HEK293 (cell line): ENCODE data around the gene PPM1N.

Experiments used
- EGR2 ChIP-seq: fragments of 450-650 bp; formaldehyde crosslinking; IDR thresholded peaks from 2 replicates; pipeline ENCODE4 v1.5.1; 2016; ENCODE audit warnings: low read depth, missing biosample characterization, missing genetic modification characterization
- KLF1 ChIP-seq: fragments of 450-650 bp; formaldehyde crosslinking; IDR thresholded peaks from 2 replicates; pipeline ENCODE4 v1.5.1; 2016; ENCODE audit warnings: missing biosample characterization, missing genetic modification characterization
- KLF16 ChIP-seq: fragments of 450-650 bp; formaldehyde crosslinking; IDR thresholded peaks from 2 replicates; pipeline ENCODE4 v1.5.1; 2017; ENCODE audit warnings: missing biosample characterization, missing genetic modification characterization
- MYNN ChIP-seq: fragments of 450-650 bp; formaldehyde crosslinking; IDR thresholded peaks from 2 replicates; pipeline ENCODE4 v1.5.1; 2016; ENCODE audit warnings: missing biosample characterization, missing genetic modification characterization, borderline replicate concordance
- ZBTB20 ChIP-seq: fragments of 450-650 bp; formaldehyde crosslinking; IDR thresholded peaks from 2 replicates; pipeline ENCODE4 v1.5.1; 2016; ENCODE audit warnings: missing biosample characterization, missing genetic modification characterization
- ZNF112 ChIP-seq: fragments of 450-650 bp; formaldehyde crosslinking; IDR thresholded peaks from 2 replicates; pipeline ENCODE4 v1.5.0; 2017; ENCODE audit warnings: missing biosample characterization, missing genetic modification characterization
- ZNF221 ChIP-seq: fragments of 450-650 bp; formaldehyde crosslinking; IDR thresholded peaks from 2 replicates; pipeline ENCODE4 v1.5.1; 2017; ENCODE audit warnings: missing biosample characterization, missing genetic modification characterization, borderline replicate concordance
- ZNF266 ChIP-seq: fragments of 450-650 bp; formaldehyde crosslinking; IDR thresholded peaks from 2 replicates; pipeline ENCODE4 v1.5.1; 2016; ENCODE audit warnings: missing biosample characterization, missing genetic modification characterization, low read depth
- ZNF274 ChIP-seq, 2 experiments: fragments of 200-500 bp in 1 of 2; fragments of 450-650 bp in 1 of 2; sonication (Bioruptor generic) in 1 of 2; formaldehyde crosslinking in 1 of 2; IDR thresholded peaks; 2 replicates each; pipeline versions ENCODE4 v1.5.1 to v1.6.1; 2014 to 2016; ENCODE audit warnings: borderline replicate concordance in 1 of 2, inconsistent platforms in 1 of 2, low read length in 1 of 2, missing biosample characterization in 1 of 2, missing genetic modification characterization in 1 of 2
- ZNF350 ChIP-seq: fragments of 450-650 bp; formaldehyde crosslinking; IDR thresholded peaks from 2 replicates; pipeline ENCODE4 v1.5.0; 2017; ENCODE audit warnings: missing biosample characterization, mild to moderate bottlenecking, missing genetic modification characterization
- ZNF488 ChIP-seq: fragments of 450-650 bp; formaldehyde crosslinking; IDR thresholded peaks from 2 replicates; pipeline ENCODE4 v1.5.1; 2016; ENCODE audit warnings: missing biosample characterization, missing genetic modification characterization
- ZNF518A ChIP-seq: fragments of 450-650 bp; formaldehyde crosslinking; conservative IDR thresholded peaks from 2 replicates; pipeline ENCODE4 v1.5.1; 2016; ENCODE audit warnings: low read depth, missing biosample characterization, missing genetic modification characterization
- ZNF521 ChIP-seq: fragments of 450-650 bp; formaldehyde crosslinking; IDR thresholded peaks from 2 replicates; pipeline ENCODE4 v1.5.1; 2017; ENCODE audit warnings: missing biosample characterization, mild to moderate bottlenecking, missing genetic modification characterization
- ZNF623 ChIP-seq: fragments of 450-650 bp; formaldehyde crosslinking; IDR thresholded peaks from 2 replicates; pipeline ENCODE4 v1.5.1; 2016; ENCODE audit warnings: missing biosample characterization, missing genetic modification characterization
- TF ChIP-seq, protein P1 (sequence below): fragments of 450-650 bp; IDR thresholded peaks from 2 replicates; pipeline ENCODE4 v1.5.1; 2018; ENCODE audit warnings: missing biosample characterization, mild to moderate bottlenecking, missing genetic modification characterization
- TF ChIP-seq, protein P2 (sequence below): fragments of 450-650 bp; formaldehyde crosslinking; IDR thresholded peaks from 2 replicates; pipeline ENCODE4 v1.5.1; 2016; ENCODE audit warnings: missing biosample characterization, missing genetic modification characterization
- TF ChIP-seq, protein P3 (sequence below): fragments of 450-650 bp; formaldehyde crosslinking; IDR thresholded peaks from 2 replicates; pipeline ENCODE4 v1.5.1; 2016; ENCODE audit warnings: missing biosample characterization, missing genetic modification characterization
- TF ChIP-seq, protein P4 (sequence below): fragments of 450-650 bp; IDR thresholded peaks from 2 replicates; pipeline ENCODE4 v1.5.1; 2018; ENCODE audit warnings: missing biosample characterization, missing genetic modification characterization
- TF ChIP-seq, protein P5 (sequence below): fragments of 450-650 bp; formaldehyde crosslinking; IDR thresholded peaks from 2 replicates; pipeline ENCODE4 v1.5.1; 2017; ENCODE audit warnings: missing biosample characterization, missing genetic modification characterization
- TF ChIP-seq, protein P6 (sequence below): fragments of 450-650 bp; formaldehyde crosslinking; IDR thresholded peaks from 2 replicates; pipeline ENCODE4 v1.5.1; 2017; ENCODE audit warnings: missing biosample characterization, missing genetic modification characterization

Gene PPM1N

DNA sequence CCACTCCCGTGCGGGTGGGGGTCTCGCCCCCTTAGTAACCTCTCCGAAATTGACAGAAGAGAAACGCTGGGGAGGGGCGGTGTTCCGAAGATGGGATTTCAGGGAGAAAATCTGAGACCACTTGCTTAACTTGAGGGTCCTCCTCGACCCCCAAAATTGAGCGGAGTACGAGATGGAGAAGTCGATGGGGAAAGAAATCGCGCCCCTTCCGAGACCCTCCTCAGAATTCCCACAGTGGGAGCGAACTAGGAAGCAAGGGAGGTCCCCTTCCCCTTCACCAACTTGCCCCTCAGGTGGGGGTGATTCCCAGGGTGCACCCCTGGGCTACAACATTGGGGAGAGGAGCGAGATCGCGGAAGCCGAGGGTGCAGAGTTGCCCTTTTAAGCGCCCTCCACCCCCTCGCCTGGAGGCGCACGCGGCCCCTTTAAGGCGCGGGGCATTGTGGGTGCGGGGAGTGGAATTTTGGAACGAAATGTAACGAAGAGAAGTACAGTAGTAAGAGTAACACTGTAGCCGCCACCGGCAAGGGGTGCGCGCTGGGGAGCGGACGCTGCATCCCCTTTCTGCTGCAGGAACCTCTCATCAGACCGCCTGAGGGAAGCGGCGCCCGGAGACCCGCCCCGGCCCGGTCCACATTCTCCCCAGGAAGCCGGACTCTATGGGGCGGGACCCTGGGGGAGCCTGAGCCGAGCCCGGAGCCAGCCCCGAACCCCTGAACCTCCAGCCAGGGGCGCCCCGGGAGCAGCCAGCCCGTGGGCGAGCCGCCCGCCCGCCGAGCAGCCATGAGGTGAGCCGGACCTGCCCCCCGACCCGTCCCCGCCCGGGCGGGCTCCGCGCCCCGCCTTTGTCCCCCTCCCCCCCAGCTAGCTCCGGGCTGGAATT is 9.0 kb downstream of the PPM1N start, which contains the start of gene VASP (continued):
- no peak for TF ChIP-seq MYNN
- TF ChIP-seq, protein P1, sequence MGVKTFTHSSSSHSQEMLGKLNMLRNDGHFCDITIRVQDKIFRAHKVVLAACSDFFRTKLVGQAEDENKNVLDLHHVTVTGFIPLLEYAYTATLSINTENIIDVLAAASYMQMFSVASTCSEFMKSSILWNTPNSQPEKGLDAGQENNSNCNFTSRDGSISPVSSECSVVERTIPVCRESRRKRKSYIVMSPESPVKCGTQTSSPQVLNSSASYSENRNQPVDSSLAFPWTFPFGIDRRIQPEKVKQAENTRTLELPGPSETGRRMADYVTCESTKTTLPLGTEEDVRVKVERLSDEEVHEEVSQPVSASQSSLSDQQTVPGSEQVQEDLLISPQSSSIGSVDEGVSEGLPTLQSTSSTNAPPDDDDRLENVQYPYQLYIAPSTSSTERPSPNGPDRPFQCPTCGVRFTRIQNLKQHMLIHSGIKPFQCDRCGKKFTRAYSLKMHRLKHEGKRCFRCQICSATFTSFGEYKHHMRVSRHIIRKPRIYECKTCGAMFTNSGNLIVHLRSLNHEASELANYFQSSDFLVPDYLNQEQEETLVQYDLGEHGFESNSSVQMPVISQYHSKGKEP (tag by site-specific recombination), result 0 out of 2 replicates have a peak, but pooled peaks have one; percentile 29
- no peak for TF ChIP-seq ZNF623 (tag by site-specific recombination)
- TF ChIP-seq ZNF274 (IDR thresholded peaks at IDR 0.05; ENCODE audit: low read length), result no peak
- no peak for TF ChIP-seq ZNF274 (tag by site-specific recombination; IDR thresholded peaks at IDR 0.05; ENCODE audit: borderline replicate concordance)
- no peak for TF ChIP-seq ZNF266
- no peak for TF ChIP-seq ZNF350
- TF ChIP-seq, protein P2, sequence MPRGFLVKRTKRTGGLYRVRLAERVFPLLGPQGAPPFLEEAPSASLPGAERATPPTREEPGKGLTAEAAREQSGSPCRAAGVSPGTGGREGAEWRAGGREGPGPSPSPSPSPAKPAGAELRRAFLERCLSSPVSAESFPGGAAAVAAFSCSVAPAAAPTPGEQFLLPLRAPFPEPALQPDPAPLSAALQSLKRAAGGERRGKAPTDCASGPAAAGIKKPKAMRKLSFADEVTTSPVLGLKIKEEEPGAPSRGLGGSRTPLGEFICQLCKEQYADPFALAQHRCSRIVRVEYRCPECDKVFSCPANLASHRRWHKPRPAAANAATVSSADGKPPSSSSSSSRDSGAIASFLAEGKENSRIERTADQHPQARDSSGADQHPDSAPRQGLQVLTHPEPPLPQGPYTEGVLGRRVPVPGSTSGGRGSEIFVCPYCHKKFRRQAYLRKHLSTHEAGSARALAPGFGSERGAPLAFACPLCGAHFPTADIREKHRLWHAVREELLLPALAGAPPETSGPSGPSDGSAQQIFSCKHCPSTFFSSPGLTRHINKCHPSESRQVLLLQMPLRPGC (tag by site-specific recombination), result no peak
- no peak for TF ChIP-seq ZNF521
- TF ChIP-seq KLF16 (tag by site-specific recombination), result peak; percentile 80
- TF ChIP-seq, protein P3, sequence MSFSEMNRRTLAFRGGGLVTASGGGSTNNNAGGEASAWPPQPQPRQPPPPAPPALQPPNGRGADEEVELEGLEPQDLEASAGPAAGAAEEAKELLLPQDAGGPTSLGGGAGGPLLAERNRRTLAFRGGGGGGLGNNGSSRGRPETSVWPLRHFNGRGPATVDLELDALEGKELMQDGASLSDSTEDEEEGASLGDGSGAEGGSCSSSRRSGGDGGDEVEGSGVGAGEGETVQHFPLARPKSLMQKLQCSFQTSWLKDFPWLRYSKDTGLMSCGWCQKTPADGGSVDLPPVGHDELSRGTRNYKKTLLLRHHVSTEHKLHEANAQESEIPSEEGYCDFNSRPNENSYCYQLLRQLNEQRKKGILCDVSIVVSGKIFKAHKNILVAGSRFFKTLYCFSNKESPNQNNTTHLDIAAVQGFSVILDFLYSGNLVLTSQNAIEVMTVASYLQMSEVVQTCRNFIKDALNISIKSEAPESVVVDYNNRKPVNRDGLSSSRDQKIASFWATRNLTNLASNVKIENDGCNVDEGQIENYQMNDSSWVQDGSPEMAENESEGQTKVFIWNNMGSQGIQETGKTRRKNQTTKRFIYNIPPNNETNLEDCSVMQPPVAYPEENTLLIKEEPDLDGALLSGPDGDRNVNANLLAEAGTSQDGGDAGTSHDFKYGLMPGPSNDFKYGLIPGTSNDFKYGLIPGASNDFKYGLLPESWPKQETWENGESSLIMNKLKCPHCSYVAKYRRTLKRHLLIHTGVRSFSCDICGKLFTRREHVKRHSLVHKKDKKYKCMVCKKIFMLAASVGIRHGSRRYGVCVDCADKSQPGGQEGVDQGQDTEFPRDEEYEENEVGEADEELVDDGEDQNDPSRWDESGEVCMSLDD (tag by site-specific recombination), result peak; percentile 96
- no peak for TF ChIP-seq ZNF488
- peak; percentile 61; the same call in 1 of the 2 replicates for TF ChIP-seq ZBTB20 (tag by site-specific recombination)
- TF ChIP-seq, protein P4, sequence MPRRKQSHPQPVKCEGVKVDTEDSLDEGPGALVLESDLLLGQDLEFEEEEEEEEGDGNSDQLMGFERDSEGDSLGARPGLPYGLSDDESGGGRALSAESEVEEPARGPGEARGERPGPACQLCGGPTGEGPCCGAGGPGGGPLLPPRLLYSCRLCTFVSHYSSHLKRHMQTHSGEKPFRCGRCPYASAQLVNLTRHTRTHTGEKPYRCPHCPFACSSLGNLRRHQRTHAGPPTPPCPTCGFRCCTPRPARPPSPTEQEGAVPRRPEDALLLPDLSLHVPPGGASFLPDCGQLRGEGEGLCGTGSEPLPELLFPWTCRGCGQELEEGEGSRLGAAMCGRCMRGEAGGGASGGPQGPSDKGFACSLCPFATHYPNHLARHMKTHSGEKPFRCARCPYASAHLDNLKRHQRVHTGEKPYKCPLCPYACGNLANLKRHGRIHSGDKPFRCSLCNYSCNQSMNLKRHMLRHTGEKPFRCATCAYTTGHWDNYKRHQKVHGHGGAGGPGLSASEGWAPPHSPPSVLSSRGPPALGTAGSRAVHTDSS (tag by site-specific recombination), result no peak
- TF ChIP-seq ZNF112, result no peak
- no peak for TF ChIP-seq ZNF518A
- TF ChIP-seq, protein P5, sequence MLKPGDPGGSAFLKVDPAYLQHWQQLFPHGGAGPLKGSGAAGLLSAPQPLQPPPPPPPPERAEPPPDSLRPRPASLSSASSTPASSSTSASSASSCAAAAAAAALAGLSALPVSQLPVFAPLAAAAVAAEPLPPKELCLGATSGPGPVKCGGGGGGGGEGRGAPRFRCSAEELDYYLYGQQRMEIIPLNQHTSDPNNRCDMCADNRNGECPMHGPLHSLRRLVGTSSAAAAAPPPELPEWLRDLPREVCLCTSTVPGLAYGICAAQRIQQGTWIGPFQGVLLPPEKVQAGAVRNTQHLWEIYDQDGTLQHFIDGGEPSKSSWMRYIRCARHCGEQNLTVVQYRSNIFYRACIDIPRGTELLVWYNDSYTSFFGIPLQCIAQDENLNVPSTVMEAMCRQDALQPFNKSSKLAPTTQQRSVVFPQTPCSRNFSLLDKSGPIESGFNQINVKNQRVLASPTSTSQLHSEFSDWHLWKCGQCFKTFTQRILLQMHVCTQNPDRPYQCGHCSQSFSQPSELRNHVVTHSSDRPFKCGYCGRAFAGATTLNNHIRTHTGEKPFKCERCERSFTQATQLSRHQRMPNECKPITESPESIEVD, result no peak
- no peak for TF ChIP-seq ZNF221
- TF ChIP-seq EGR2, result no peak; the same call in 1 of the 2 replicates
- TF ChIP-seq KLF1, result 0 out of 2 replicates have a peak, but pooled peaks have one; percentile 31
- TF ChIP-seq, protein P6, sequence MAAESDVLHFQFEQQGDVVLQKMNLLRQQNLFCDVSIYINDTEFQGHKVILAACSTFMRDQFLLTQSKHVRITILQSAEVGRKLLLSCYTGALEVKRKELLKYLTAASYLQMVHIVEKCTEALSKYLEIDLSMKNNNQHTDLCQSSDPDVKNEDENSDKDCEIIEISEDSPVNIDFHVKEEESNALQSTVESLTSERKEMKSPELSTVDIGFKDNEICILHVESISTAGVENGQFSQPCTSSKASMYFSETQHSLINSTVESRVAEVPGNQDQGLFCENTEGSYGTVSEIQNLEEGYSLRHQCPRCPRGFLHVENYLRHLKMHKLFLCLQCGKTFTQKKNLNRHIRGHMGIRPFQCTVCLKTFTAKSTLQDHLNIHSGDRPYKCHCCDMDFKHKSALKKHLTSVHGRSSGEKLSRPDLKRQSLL (tag by site-specific recombination), result 0 out of 2 replicates have a peak, but pooled peaks have one; percentile 12
